DND-41 (cell line): ENCODE measurements around the gene ANKS4B.

Experiments used
- EZH2 ChIP-seq: IDR thresholded peaks from 3 replicates; pipeline ENCODE4 v1.6.1; 2012; ENCODE audit warnings: borderline replicate concordance, low read depth, mild to moderate bottlenecking, moderate library complexity, low read length, inconsistent platforms; ENCODE audit not compliant: severe bottlenecking
- TF ChIP-seq, protein P1 (sequence below): IDR thresholded peaks from 2 replicates; pipeline ENCODE4 v1.5.1; 2012; ENCODE audit warnings: borderline replicate concordance, low read length, moderate library complexity, mild to moderate bottlenecking; ENCODE audit not compliant: poor library complexity, severe bottlenecking; ENCODE audit errors: extremely low read depth

DNA sequence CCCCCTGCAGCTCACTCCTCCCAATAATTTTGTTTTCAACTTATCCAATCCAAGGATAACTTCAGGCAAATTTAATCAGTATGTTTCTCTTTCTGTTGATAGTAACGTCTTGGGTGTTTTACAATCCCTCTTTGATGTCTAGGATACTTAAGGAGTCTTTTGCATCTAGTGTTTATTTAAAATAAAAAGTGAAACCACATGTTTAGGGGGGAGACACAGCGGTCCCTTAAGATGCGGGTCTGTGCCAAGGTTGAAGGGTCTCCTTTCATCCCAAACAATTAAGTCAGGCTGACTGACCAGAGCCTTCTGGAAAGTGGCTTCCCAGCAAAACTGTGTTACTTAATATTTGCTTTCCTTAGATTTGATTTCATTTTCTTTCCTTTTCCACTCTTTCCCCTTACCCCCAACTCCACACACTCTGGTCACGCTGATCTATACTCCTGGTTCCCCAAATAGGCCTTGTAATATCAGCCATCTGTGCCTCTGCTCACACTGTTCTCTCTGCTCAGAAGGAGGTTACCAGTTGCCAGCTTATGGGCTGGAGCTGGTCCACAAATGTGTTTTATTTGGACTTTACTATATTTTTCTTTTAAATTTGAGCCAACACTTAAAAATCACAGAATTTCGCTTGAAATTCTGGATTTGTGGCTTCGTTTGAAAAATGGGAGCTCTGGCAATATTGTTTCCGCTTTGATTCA lies 11.2 kb downstream of the ANKS4B start:
- TF ChIP-seq, protein P1, sequence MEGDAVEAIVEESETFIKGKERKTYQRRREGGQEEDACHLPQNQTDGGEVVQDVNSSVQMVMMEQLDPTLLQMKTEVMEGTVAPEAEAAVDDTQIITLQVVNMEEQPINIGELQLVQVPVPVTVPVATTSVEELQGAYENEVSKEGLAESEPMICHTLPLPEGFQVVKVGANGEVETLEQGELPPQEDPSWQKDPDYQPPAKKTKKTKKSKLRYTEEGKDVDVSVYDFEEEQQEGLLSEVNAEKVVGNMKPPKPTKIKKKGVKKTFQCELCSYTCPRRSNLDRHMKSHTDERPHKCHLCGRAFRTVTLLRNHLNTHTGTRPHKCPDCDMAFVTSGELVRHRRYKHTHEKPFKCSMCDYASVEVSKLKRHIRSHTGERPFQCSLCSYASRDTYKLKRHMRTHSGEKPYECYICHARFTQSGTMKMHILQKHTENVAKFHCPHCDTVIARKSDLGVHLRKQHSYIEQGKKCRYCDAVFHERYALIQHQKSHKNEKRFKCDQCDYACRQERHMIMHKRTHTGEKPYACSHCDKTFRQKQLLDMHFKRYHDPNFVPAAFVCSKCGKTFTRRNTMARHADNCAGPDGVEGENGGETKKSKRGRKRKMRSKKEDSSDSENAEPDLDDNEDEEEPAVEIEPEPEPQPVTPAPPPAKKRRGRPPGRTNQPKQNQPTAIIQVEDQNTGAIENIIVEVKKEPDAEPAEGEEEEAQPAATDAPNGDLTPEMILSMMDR, result no peak
- TF ChIP-seq EZH2, result no peak
